HEK293T (cell line): ENCODE data around the gene PIN4.

Source experiments
- CTCF ChIA-PET: fragments of 350-600 bp; formaldehyde crosslinking; extraction: SDS; loops from one replicate; lab custom pipeline; 2021; ENCODE audit warnings: antibody characterized with exemption, inconsistent platforms; lab: Yijun Ruan, JAX
- POLR2A ChIA-PET: fragments of 350-600 bp; formaldehyde crosslinking; extraction: SDS; loops from one replicate; lab custom pipeline; 2020; ENCODE audit warnings: antibody characterized with exemption, inconsistent platforms; lab: Yijun Ruan, JAX
- DNase-seq: peaks from one replicate; pipeline ENCODE4 v3.0.0; 2012; ENCODE audit warnings: mixed read lengths; ENCODE audit errors: extremely low spot score
- ARNT ChIP-seq: fragments of 450-650 bp; IDR thresholded peaks from 2 replicates; pipeline ENCODE4 v1.6.1; 2017; ENCODE audit warnings: mild to moderate bottlenecking
- BHLHE40 ChIP-seq: fragments of 450-650 bp; IDR thresholded peaks from 2 replicates; pipeline ENCODE4 v1.6.1; 2016; ENCODE audit warnings: mild to moderate bottlenecking, moderate library complexity, borderline replicate concordance
- CTBP1 ChIP-seq: fragments of 450-650 bp; IDR thresholded peaks from 2 replicates; pipeline ENCODE4 v1.6.1; 2016; ENCODE audit warnings: borderline replicate concordance
- ELF4 ChIP-seq: fragments of 450-650 bp; IDR thresholded peaks from 2 replicates; pipeline ENCODE4 v1.6.1; 2017; ENCODE audit warnings: antibody characterized with exemption
- FOXA1 ChIP-seq: fragments of 450-650 bp; IDR thresholded peaks from 2 replicates; pipeline ENCODE4 v1.6.1; 2016; ENCODE audit warnings: mild to moderate bottlenecking
- FOXK2 ChIP-seq: fragments of 450-650 bp; IDR thresholded peaks from 2 replicates; pipeline ENCODE4 v1.6.1; 2016; ENCODE audit warnings: mild to moderate bottlenecking
- FOXM1 ChIP-seq: fragments of 450-650 bp; IDR thresholded peaks from 2 replicates; pipeline ENCODE4 v1.6.1; 2017; ENCODE audit warnings: mild to moderate bottlenecking, borderline replicate concordance
- HDGF ChIP-seq: fragments of 450-650 bp; IDR thresholded peaks from 2 replicates; pipeline ENCODE4 v1.6.1; 2017; ENCODE audit warnings: antibody characterized with exemption, borderline replicate concordance
- L3MBTL2 ChIP-seq: fragments of 450-650 bp; conservative IDR thresholded peaks from 2 replicates; pipeline ENCODE4 v1.6.1; 2016; ENCODE audit warnings: mild to moderate bottlenecking
- LEF1 ChIP-seq: fragments of 450-650 bp; IDR thresholded peaks from 2 replicates; pipeline ENCODE4 v1.6.1; 2017; ENCODE audit warnings: mild to moderate bottlenecking, borderline replicate concordance
- NFRKB ChIP-seq: fragments of 450-650 bp; IDR thresholded peaks from 2 replicates; pipeline ENCODE4 v1.6.1; 2016; ENCODE audit warnings: mild to moderate bottlenecking, moderate library complexity
- SP1 ChIP-seq: fragments of 450-650 bp; IDR thresholded peaks from 2 replicates; pipeline ENCODE4 v1.6.1; 2017
- SUZ12 ChIP-seq: fragments of 450-650 bp; IDR thresholded peaks from 2 replicates; pipeline ENCODE4 v1.6.1; 2016; ENCODE audit warnings: mild to moderate bottlenecking
- TARDBP ChIP-seq: fragments of 450-650 bp; IDR thresholded peaks from 2 replicates; pipeline ENCODE4 v1.6.1; 2016
- ZNF384 ChIP-seq: fragments of 450-650 bp; IDR thresholded peaks from 2 replicates; pipeline ENCODE4 v1.6.1; 2016
- TF ChIP-seq, protein P1 (sequence below): fragments of 450-650 bp; IDR thresholded peaks from 2 replicates; pipeline ENCODE4 v1.6.1; 2016

Gene PIN4

DNA sequence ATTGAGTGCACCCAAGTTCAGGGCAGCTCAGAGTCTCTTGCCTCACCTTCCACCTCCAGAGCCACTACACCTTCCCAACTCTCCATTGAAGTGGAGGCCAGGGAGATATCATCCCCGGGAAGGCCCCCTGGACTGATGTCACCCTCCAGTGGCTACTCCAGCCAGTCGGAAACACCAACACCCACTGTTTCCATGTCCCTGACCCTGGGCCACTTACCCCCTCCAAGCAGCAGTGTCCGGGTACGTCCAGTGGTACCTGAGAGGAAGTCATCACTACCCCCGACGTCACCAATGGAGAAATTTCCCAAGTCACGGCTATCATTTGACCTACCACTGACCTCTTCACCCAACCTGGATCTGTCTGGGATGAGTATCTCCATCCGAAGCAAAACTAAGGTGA, 42.0 kb upstream of the PIN4 start:
- DNase-seq, result no peak
- no peak for TF ChIP-seq LEF1
- TF ChIP-seq, protein P1, sequence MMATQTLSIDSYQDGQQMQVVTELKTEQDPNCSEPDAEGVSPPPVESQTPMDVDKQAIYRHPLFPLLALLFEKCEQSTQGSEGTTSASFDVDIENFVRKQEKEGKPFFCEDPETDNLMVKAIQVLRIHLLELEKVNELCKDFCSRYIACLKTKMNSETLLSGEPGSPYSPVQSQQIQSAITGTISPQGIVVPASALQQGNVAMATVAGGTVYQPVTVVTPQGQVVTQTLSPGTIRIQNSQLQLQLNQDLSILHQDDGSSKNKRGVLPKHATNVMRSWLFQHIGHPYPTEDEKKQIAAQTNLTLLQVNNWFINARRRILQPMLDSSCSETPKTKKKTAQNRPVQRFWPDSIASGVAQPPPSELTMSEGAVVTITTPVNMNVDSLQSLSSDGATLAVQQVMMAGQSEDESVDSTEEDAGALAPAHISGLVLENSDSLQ, result no peak
- no peak for TF ChIP-seq HDGF
- no peak for TF ChIP-seq ZNF384
- no peak for TF ChIP-seq FOXA1
- no peak for TF ChIP-seq L3MBTL2
- no peak for TF ChIP-seq NFRKB
- TF ChIP-seq SUZ12, result no peak
- no peak for TF ChIP-seq SP1
- TF ChIP-seq FOXM1, result no peak
- POLR2A ChIA-PET, result no interaction called here
- CTCF ChIA-PET, result no interaction called here

DNA sequence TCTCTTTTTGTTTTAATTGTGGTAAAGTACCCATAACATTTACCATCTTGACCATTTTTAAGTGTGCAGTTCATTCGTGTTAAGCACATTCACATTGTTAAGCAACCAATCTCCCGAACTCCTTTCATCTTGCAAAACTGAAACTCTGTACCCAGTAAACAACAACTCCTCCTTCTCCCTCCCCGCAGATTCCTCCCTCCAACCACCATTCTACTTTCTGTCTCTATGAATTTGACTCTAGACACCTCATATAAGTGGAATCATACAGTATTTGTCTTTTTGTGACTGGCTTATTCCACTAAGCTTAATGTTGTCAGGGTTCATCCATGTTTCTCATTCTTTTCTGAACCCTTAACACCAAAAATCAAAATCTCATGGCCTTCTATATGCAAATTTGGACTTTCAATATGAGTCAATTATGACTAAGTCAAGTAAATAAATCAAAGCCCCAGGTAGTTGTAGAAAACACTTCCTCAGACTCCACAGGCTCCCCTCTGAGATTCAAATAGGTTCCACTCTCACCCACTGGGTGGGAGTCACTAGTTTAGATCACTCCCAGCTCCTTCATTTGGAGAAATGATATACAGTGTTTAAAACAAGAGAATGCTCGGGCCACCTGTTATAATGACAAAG, 40.1 kb upstream of the PIN4 start:
- CTCF ChIA-PET, result interaction anchor here (0.6 kb wide), 1 partner anchor 30 kb away, joined by 3 read pairs; no protein-coding TSS in a partner anchor
- no peak for DNase-seq
- TF ChIP-seq ZNF384 (no peak), FOXK2 (no peak), CTBP1 (no peak), SP1 (no peak), L3MBTL2 (no peak), FOXM1 (no peak), NFRKB (no peak), FOXA1 (no peak), SUZ12 (no peak), ELF4 (no peak), LEF1 (no peak), HDGF (no peak), TARDBP (no peak)
- POLR2A ChIA-PET, result interaction anchor here (0.6 to 1.4 kb wide), 2 partner anchors 10 to 40 kb away, joined by 3 to 5 read pairs; partner anchors contain the start of genes PIN4 and RTL5

DNA sequence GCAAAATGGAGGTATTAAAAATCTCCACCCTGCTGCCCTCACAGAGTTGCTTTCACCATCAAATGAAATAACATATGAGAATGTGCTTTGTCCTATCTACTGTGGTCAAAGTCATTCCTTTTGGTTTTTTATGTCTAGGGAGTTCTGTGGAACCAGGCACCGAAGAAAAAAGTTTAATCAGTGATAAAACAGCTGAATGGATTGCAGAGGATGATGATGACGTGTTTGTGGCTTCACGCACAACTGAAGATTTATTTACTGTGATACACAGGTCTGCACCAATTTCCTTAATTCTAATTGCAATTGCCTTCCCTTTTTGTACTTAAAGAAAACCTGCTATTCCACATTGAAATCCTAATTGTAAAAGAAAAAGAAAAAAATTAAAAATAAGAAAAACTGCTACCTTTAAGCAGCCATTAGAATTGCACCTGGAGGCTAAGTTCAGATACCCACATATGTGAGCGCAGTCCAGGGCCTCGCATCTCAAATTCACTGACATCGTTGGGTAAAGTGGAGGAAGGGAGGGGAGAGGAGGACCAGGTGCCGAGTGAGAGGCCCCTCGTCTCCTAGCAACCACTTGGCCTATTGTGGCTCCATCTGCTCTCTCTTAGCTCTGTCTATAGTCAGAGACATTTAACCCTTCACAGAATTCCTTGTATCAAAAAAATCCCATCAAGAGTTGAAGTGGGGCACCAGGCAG, 39.3 kb upstream of the PIN4 start:
- CTCF ChIA-PET, result no interaction called here
- no peak for DNase-seq
- POLR2A ChIA-PET, result interaction anchor here (0.6 to 1.4 kb wide), 2 partner anchors 11 to 39 kb away, joined by 3 to 5 read pairs; partner anchors contain the start of genes PIN4 and RTL5
- TF ChIP-seq FOXM1 (no peak), TARDBP (no peak), FOXK2 (no peak), HDGF (no peak), NFRKB (no peak), ELF4 (no peak), BHLHE40 (no peak), SP1 (no peak), SUZ12 (no peak), L3MBTL2 (no peak), ZNF384 (no peak), LEF1 (no peak)
- TF ChIP-seq, protein P1, result no peak

DNA sequence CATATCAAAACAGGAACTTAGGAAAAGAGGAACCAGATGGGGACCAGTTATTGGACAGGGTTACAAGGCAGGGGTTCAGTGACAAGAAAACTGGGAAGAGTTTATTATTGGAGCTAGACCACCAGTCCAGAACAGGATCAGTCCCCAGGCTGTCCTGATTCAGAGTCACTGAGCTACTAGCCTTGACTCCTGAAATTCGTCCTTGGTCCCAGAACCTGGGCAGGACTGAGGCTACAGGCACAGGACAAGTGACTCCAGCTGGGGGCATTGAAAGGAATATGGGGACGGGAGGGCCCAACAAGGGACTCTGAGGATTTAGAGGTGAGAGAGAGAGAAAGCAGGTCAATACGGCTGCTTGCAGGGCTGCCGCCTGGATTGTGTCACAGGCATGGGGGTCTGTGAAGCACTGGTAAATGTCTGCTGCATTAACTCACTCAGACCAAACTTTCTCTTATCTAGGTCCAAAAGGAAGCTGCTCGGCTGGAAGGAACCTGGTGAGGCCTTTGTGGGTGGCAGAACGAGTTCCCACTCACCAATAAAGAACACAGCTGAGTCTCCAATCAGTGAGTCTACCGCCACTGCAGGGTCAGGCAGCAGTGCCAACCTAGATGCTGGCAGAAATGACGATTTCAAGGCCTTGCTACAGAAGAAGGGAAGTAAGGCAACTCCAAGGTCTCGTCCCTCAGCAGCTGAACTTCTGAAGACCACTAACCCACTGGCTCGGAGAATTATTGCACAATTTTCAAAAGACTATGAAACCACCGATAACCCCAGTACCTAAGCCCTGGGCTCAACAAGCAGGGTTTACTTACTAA, 38.6 kb upstream of the PIN4 start:
- no peak for TF ChIP-seq FOXA1
- TF ChIP-seq ELF4, result no peak
- TF ChIP-seq L3MBTL2, result no peak
- TF ChIP-seq TARDBP, result no peak
- TF ChIP-seq CTBP1, result no peak
- ChIA-PET POLR2A (interaction anchor here (1.4 to 1.9 kb wide), 3 partner anchors 11 to 38 kb away, joined by 5 to 8 read pairs (median 7); partner anchors contain the start of genes PIN4 and RTL5), CTCF (no interaction called here)
- DNase-seq, result no peak

DNA sequence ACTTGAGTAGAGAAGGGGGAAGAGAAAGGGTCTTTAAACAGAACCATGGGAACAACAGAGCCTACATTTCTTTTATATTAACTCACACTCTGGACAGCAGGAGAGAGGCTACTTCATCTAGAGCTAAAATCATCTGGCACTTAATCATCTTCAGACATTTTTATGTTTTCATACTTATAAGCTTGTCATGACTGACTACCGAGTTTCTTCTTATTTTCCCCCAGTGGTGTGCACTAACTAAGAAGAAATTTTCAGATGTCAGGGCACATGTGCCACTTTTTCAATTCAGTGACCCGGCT, 38.0 kb upstream of the PIN4 start:
- CTCF ChIA-PET, result no interaction called here

More for the DNA sequence above, 38.0 kb upstream of the PIN4 start:
- TF ChIP-seq CTBP1 (no peak), FOXA1 (no peak), BHLHE40 (no peak), LEF1 (no peak), HDGF (no peak), ARNT (no peak), SP1 (no peak), TARDBP (no peak), SUZ12 (no peak), FOXK2 (no peak), ELF4 (no peak), FOXM1 (no peak), ZNF384 (no peak), L3MBTL2 (no peak), NFRKB (no peak)
- TF ChIP-seq, protein P1, result no peak
- DNase-seq, result no peak
- POLR2A ChIA-PET, result interaction anchor here (1.7 to 1.9 kb wide), 2 partner anchors 12 to 38 kb away, joined by 7 to 8 read pairs; partner anchors contain the start of genes PIN4 and RTL5
